Liver (tissue), 9 donors: ENCODE measurements around the gene ADGRA3. TPM values are rescaled to one million over a fixed set of nuclear protein-coding genes. Genes with fewer than 3 reads are reported as not detected.

Experiments
- DNase-seq: peaks from one replicate; pipeline ENCODE4 v3.0.0-alpha.2; 2017; ENCODE audit warnings: low spot score
- H3K27ac ChIP-seq, 2 donors: one replicate each; pipeline ENCODE4 v1.7.0; 2013; ENCODE audit warnings: inconsistent platforms in 2 of 2, low read length in 2 of 2, control low read depth in 1 of 2, low read depth in 1 of 2, mild to moderate bottlenecking in 1 of 2
- H3K27me3 ChIP-seq, 4 donors: one replicate each; pipeline versions ENCODE4 v1.6.1 to v1.7.0; 2013; ENCODE audit warnings: low read length in 3 of 4, inconsistent platforms in 1 of 4, mild to moderate bottlenecking in 1 of 4, moderate library complexity in 1 of 4; ENCODE audit not compliant: control insufficient read depth in 4 of 4, insufficient read depth in 4 of 4
- H3K36me3 ChIP-seq, 4 donors: one replicate each; pipeline versions ENCODE4 v1.6.1 to v1.7.0; 2013; ENCODE audit warnings: low read length in 3 of 4, mild to moderate bottlenecking in 3 of 4, low read depth in 1 of 4, moderate library complexity in 1 of 4; ENCODE audit not compliant: control insufficient read depth in 4 of 4, insufficient read depth in 3 of 4
- H3K4me1 ChIP-seq, 4 donors: one replicate each; pipeline versions ENCODE4 v1.6.1 to v1.7.0; 2013; ENCODE audit warnings: low read length in 3 of 4, mild to moderate bottlenecking in 3 of 4, moderate library complexity in 1 of 4; ENCODE audit not compliant: control insufficient read depth in 4 of 4, insufficient read depth in 4 of 4
- H3K4me3 ChIP-seq, 3 donors: one replicate each; pipeline versions ENCODE4 v1.6.1 to v1.7.0; 2013; ENCODE audit warnings: low read length in 3 of 3, control low read depth in 1 of 3, low read depth in 1 of 3, mild to moderate bottlenecking in 1 of 3
- H3K9ac ChIP-seq, 2 donors: one replicate each; pipeline ENCODE4 v1.7.0; 2013; ENCODE audit warnings: low read length in 2 of 2, mild to moderate bottlenecking in 2 of 2, moderate library complexity in 2 of 2, control low read depth in 1 of 2, low read depth in 1 of 2
- H3K9me3 ChIP-seq, 4 donors: one replicate each; pipeline versions ENCODE4 v1.6.1 to v1.7.0; 2013; ENCODE audit warnings: low read length in 3 of 4; ENCODE audit not compliant: control insufficient read depth in 4 of 4
- CTCF ChIP-seq: fragments of 150-350 bp; IDR thresholded peaks from 2 replicates; pipeline ENCODE4 v1.5.1; 2017; ENCODE audit warnings: improper control_type of control experiment, low read depth, low read length; ENCODE audit not compliant: missing input control
- EGR1 ChIP-seq, 2 donors: IDR thresholded peaks; 2 replicates each; pipeline ENCODE4 v1.6.1; 2016 to 2018; ENCODE audit warnings: antibody characterized with exemption in 2 of 2, low read depth in 2 of 2
- GABPA ChIP-seq, 2 donors: IDR thresholded peaks in 1 of 2; conservative IDR thresholded peaks in 1 of 2; 2 replicates each; pipeline ENCODE4 v1.6.1; 2016; ENCODE audit warnings: antibody characterized with exemption in 2 of 2, mild to moderate bottlenecking in 1 of 2, moderate library complexity in 1 of 2
- HNF4A ChIP-seq, 2 donors: conservative IDR thresholded peaks; 2 replicates each; pipeline ENCODE4 v1.6.1; 2016; ENCODE audit warnings: antibody characterized with exemption in 2 of 2, mild to moderate bottlenecking in 2 of 2
- HNF4G ChIP-seq: IDR thresholded peaks from 2 replicates; pipeline ENCODE4 v1.6.1; 2016; ENCODE audit warnings: antibody characterized with exemption
- JUND ChIP-seq, 2 donors: IDR thresholded peaks; 2 replicates each; pipeline ENCODE4 v1.6.1; 2016; ENCODE audit warnings: antibody characterized with exemption in 2 of 2
- RAD21 ChIP-seq, 2 donors: IDR thresholded peaks; 2 replicates each; pipeline ENCODE4 v1.6.1; 2016; ENCODE audit warnings: antibody characterized with exemption in 2 of 2, mild to moderate bottlenecking in 2 of 2
- RXRA ChIP-seq, 2 donors: IDR thresholded peaks; 2 replicates each; pipeline ENCODE4 v1.6.1; 2017 to 2018; ENCODE audit warnings: antibody characterized with exemption in 2 of 2, mild to moderate bottlenecking in 1 of 2
- SP1 ChIP-seq: IDR thresholded peaks from 2 replicates; pipeline ENCODE4 v1.6.1; 2018; ENCODE audit warnings: antibody characterized with exemption, mild to moderate bottlenecking
- TAF1 ChIP-seq: conservative IDR thresholded peaks from 2 replicates; pipeline ENCODE4 v1.6.1; 2016; ENCODE audit warnings: antibody characterized with exemption, mild to moderate bottlenecking
- YY1 ChIP-seq: IDR thresholded peaks from 2 replicates; pipeline ENCODE4 v1.6.1; 2016; ENCODE audit warnings: antibody characterized with exemption, mild to moderate bottlenecking
- ZBTB33 ChIP-seq: IDR thresholded peaks from 2 replicates; pipeline ENCODE4 v1.6.1; 2016; ENCODE audit warnings: antibody characterized with exemption
- WGBS: extraction: QIAGEN DNeasy Blood & Tissue Kit; methylation state at CpG from one replicate; pipeline ENCODE4 v1.1.7; 2013; 5-methylcytosine and 5-hydroxymethylcytosine counted together
- polyA plus RNA-seq, 2 donors: library from polyadenylated mRNA; stranded (reverse) in 1 of 2; unstranded in 1 of 2; fragments of 200-250 nt in 1 of 2; fragments of >200 nt in 1 of 2; fragmentation: Nextera tagmentation in 1 of 2; extraction: Ambion mirVana in 1 of 2; gene quantifications; one replicate each; pipeline versions ENCODE4 v1.2.1 to v1.2.3, GENCODE V29; 2013 to 2015
- total RNA-seq, 2 donors: library from RNA; depleted of rRNA; stranded (reverse); fragments of >200 nt; gene quantifications; one replicate each; pipeline ENCODE4 v1.2.3, GENCODE V29; 2014
- TF ChIP-seq, protein P1 (sequence below): IDR thresholded peaks from 2 replicates; pipeline ENCODE4 v1.6.1; 2016; ENCODE audit warnings: antibody characterized with exemption
- TF ChIP-seq, protein P2 (sequence below): IDR thresholded peaks from 2 replicates; pipeline ENCODE4 v1.6.1; 2016; ENCODE audit warnings: antibody characterized with exemption
- donor health status: healthy.
- donor health status: healthy.
- donor health status: healthy.
- donor health status: healthy.
- donor health status: healthy.

Gene ADGRA3
- total and polyA plus RNA-seq, 4 donors, result 15.2 to 239 (median 32.6) TPM

DNA sequence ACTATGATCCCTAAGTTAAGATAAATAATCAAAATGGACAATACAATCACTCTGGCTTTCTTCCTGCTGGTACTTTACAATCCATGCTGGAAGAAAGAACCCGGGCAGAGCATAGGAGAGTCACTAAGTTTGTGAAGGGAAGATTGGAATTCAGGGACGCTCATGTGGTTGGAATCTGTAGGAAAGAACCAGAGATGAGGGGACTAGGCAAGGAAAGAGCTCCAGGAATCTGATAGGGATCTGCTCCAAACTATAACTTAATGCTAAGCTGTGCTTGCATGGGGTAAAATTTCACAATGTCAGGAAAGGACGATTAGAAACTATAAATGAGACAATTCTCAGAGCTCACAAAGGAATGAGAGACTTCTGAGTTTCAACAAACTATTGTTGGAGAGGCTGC is 167.5 kb downstream of the ADGRA3 start:
- Histone ChIP-seq H3K27me3 (no peaks in the 10 kb centered on the region), H3K36me3 (no peaks in the 10 kb centered on the region), H3K27ac (no peak overlapping the region), H3K9me3 (no peaks in the 10 kb centered on the region), H3K4me1 (no peaks in the 10 kb centered on the region), H3K4me3 (no peak overlapping the region), H3K9ac (no peak overlapping the region)
- 84% methylated on average over 3 of the region's 3 CpGs for WGBS
- DNase-seq, result no peak
- TF ChIP-seq ZBTB33 (no peak), HNF4G (no peak), JUND (IDR thresholded peaks at IDR 0.05) (no peak), EGR1 (IDR thresholded peaks at IDR 0.05; ENCODE audit: low read depth in 2 of 2) (no peak), RXRA (IDR thresholded peaks at IDR 0.05) (no peak), CTCF (no peak), SP1 (no peak), YY1 (no peak), HNF4A (conservative IDR thresholded peaks at IDR 0.05) (no peak), GABPA (IDR thresholded peaks at IDR 0.05 in 1 of 2, conservative IDR thresholded peaks at IDR 0.05 in 1 of 2) (no peak), RAD21 (IDR thresholded peaks at IDR 0.05) (no peak)
- TF ChIP-seq, protein P1, sequence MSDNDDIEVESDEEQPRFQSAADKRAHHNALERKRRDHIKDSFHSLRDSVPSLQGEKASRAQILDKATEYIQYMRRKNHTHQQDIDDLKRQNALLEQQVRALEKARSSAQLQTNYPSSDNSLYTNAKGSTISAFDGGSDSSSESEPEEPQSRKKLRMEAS, result no peak
- TF ChIP-seq, protein P2, sequence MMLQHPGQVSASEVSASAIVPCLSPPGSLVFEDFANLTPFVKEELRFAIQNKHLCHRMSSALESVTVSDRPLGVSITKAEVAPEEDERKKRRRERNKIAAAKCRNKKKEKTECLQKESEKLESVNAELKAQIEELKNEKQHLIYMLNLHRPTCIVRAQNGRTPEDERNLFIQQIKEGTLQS, result no peak

- peaks cover 0 to under 1% (median 0%) of the 10 kb centered on the region in 4 donors for H3K36me3 ChIP-seq
- WGBS, result 92% methylated on average over 1 of the region's 1 CpG
- no peak overlapping the region for H3K4me3 ChIP-seq
- TF ChIP-seq JUND (IDR thresholded peaks at IDR 0.05) (no peak), RXRA (IDR thresholded peaks at IDR 0.05) (no peak), SP1 (no peak), GABPA (IDR thresholded peaks at IDR 0.05 in 1 of 2, conservative IDR thresholded peaks at IDR 0.05 in 1 of 2) (no peak), HNF4A (conservative IDR thresholded peaks at IDR 0.05) (no peak), TAF1 (no peak), HNF4G (no peak), CTCF (no peak)
- TF ChIP-seq, protein P2, result no peak
- no peak for DNase-seq
- H3K4me1 ChIP-seq, result no peaks in the 10 kb centered on the region
- no peak overlapping the region for H3K9ac ChIP-seq
- no peaks in the 10 kb centered on the region for H3K27me3 ChIP-seq
- no peaks in the 10 kb centered on the region for H3K9me3 ChIP-seq
- no peak overlapping the region for H3K27ac ChIP-seq
Observed at GRCh38 chr4:22345678-22346077, 170.2 kb downstream of the ADGRA3 start.
